ENCODE measurements around the gene COMMD9. TPM values are rescaled to one million over a fixed set of nuclear protein-coding genes. Genes with fewer than 3 reads are reported as not detected.
"Not testable (repeated sequence)": the region's sequence is repeated elsewhere in the genome, so short reads cannot be mapped to it uniquely, and the experiment has no call there.

COMMD9 gene
- 57.4 TPM for polyA plus RNA-seq
- long read RNA-seq, donor 1, transcript COMMD9-201 (6 exons, 2,954 nt), result major isoform, 10 of 14 reads
- long read RNA-seq, donor 1, partial matches to known transcripts, result 0 of 14 reads
- long read RNA-seq, donor 1, other reads (novel, unspliced or antisense), result 0 of 14 reads
- long read RNA-seq, donor 2, transcript COMMD9-201 (6 exons, 2,954 nt), result major isoform, 21 of 24 reads
- long read RNA-seq, donor 2, partial matches to known transcripts, result 0 of 24 reads
- long read RNA-seq, donor 2, other reads (novel, unspliced or antisense), result 0 of 24 reads
- long read RNA-seq, donor 3, result 0 reads
- long read RNA-seq, donor 4, partial matches to known transcripts, result 0 of 3 reads
- long read RNA-seq, donor 4, other reads (novel, unspliced or antisense), result 0 of 3 reads
- long read RNA-seq, donor 5, transcript COMMD9-201 (6 exons, 2,954 nt), result major isoform, 16 of 16 reads
- long read RNA-seq, donor 5, partial matches to known transcripts, result 0 of 16 reads
- long read RNA-seq, donor 5, other reads (novel, unspliced or antisense), result 0 of 16 reads
- long read RNA-seq, donor 6, transcript COMMD9-201 (6 exons, 2,954 nt), result major isoform, 18 of 18 reads
- long read RNA-seq, donor 6, partial matches to known transcripts, result 0 of 18 reads
- long read RNA-seq, donor 6, other reads (novel, unspliced or antisense), result 0 of 18 reads
- long read RNA-seq, donor 7, transcript COMMD9-201 (6 exons, 2,954 nt), result major isoform, 9 of 9 reads
- long read RNA-seq, donor 7, partial matches to known transcripts, result 0 of 9 reads
- long read RNA-seq, donor 7, other reads (novel, unspliced or antisense), result 0 of 9 reads
- long read RNA-seq, donor 8, transcript COMMD9-201 (6 exons, 2,954 nt), result major isoform, 29 of 33 reads
- long read RNA-seq, donor 8, partial matches to known transcripts, result 0 of 33 reads
- long read RNA-seq, donor 8, other reads (novel, unspliced or antisense), result 0 of 33 reads
- long read RNA-seq, donor 9, transcript COMMD9-201 (6 exons, 2,954 nt), result major isoform, 22 of 22 reads
- long read RNA-seq, donor 9, partial matches to known transcripts, result 0 of 22 reads
- long read RNA-seq, donor 9, other reads (novel, unspliced or antisense), result 0 of 22 reads
- long read RNA-seq, donor 10, transcript COMMD9-206 (5 exons, 881 nt), result minor isoform, 7 of 50 reads
- long read RNA-seq, donor 10, transcript COMMD9-201 (6 exons, 2,954 nt), result major isoform, 32 of 50 reads
- long read RNA-seq, donor 10, partial matches to known transcripts, result 9 of 50 reads
- long read RNA-seq, donor 10, other reads (novel, unspliced or antisense), result 0 of 50 reads
- long read RNA-seq, donor 11, transcript COMMD9-201 (6 exons, 2,954 nt), result major isoform, 14 of 15 reads
- long read RNA-seq, donor 11, partial matches to known transcripts, result 0 of 15 reads
- long read RNA-seq, donor 11, other reads (novel, unspliced or antisense), result 0 of 15 reads

GRCh38 chr11:36289226-36289852 is at the start of gene COMMD9:
Gene COMMD9 (minus strand): TSS chr11:36289424. CDS start chr11:36289412, 12 bp downstream.
- H3K36me3 ChIP-seq (ENCODE audit: control insufficient read depth, insufficient read depth, low read length), result no peaks in the 10 kb centered on the region
- no peaks in the 10 kb centered on the region for H3K9me3 ChIP-seq (ENCODE audit: control insufficient read depth, low read depth, low read length)
- H3K4me3 ChIP-seq (ENCODE audit: low read length), result peak within 1 kb of the TSS; percentile 74
- no CpG with 5 or more reads among the region's 31 CpGs for WGBS (ENCODE audit: insufficient coverage, low lambda C conversion rate)
- no peaks in the 10 kb centered on the region for H3K27me3 ChIP-seq (ENCODE audit: control insufficient read depth, insufficient read depth, low read length)
- no peaks in the 10 kb centered on the region for H3K4me1 ChIP-seq (ENCODE audit: control insufficient read depth, insufficient read depth, low read length)
- peak; percentile 94 to 96 for DNase-seq
- no peak within 1 kb of the TSS for H3K27ac ChIP-seq (ENCODE audit: low read length)

GRCh38 chr11:36333897-36334296 is 44.7 kb upstream of the COMMD9 start:
- Histone ChIP-seq H3K27me3 (ENCODE audit: control insufficient read depth, insufficient read depth, low read length) (no peaks in the 10 kb centered on the region), H3K4me1 (ENCODE audit: control insufficient read depth, insufficient read depth, low read length) (peaks cover 10% of the 10 kb centered on the region), H3K4me3 (ENCODE audit: low read length) (no peak overlapping the region), H3K36me3 (ENCODE audit: control insufficient read depth, insufficient read depth, low read length) (no peaks in the 10 kb centered on the region), H3K9me3 (ENCODE audit: control insufficient read depth, low read depth, low read length) (no peaks in the 10 kb centered on the region), H3K27ac (ENCODE audit: low read length) (no peak overlapping the region)
- no peak for DNase-seq
- WGBS (ENCODE audit: insufficient coverage, low lambda C conversion rate), result no CpG with 5 or more reads among the region's 2 CpGs

GRCh38 chr11:36333468-36333867 is 44.2 kb upstream of the COMMD9 start:
- Histone ChIP-seq H3K4me3 (ENCODE audit: low read length) (no peak overlapping the region), H3K27me3 (ENCODE audit: control insufficient read depth, insufficient read depth, low read length) (no peaks in the 10 kb centered on the region), H3K36me3 (ENCODE audit: control insufficient read depth, insufficient read depth, low read length) (no peaks in the 10 kb centered on the region), H3K27ac (ENCODE audit: low read length) (no peak overlapping the region), H3K9me3 (ENCODE audit: control insufficient read depth, low read depth, low read length) (no peaks in the 10 kb centered on the region), H3K4me1 (ENCODE audit: control insufficient read depth, insufficient read depth, low read length) (peaks cover 14% of the 10 kb centered on the region)
- no peak for DNase-seq
- WGBS (ENCODE audit: insufficient coverage, low lambda C conversion rate), result 80% methylated on average over 1 of the region's 1 CpG

- H3K4me3 ChIP-seq (ENCODE audit: low read length), result no peak overlapping the region
- no CpG with 5 or more reads among the region's 2 CpGs for WGBS (ENCODE audit: insufficient coverage, low lambda C conversion rate)
- H3K4me1 ChIP-seq (ENCODE audit: control insufficient read depth, insufficient read depth, low read length), result peaks cover 25% of the 10 kb centered on the region
- no peaks in the 10 kb centered on the region for H3K27me3 ChIP-seq (ENCODE audit: control insufficient read depth, insufficient read depth, low read length)
- H3K27ac ChIP-seq (ENCODE audit: low read length), result peak overlapping the region; percentile 53
- no peaks in the 10 kb centered on the region for H3K9me3 ChIP-seq (ENCODE audit: control insufficient read depth, low read depth, low read length)
- DNase-seq, result peak; percentile 29 to 77
- H3K36me3 ChIP-seq (ENCODE audit: control insufficient read depth, insufficient read depth, low read length), result no peaks in the 10 kb centered on the region
Observed at GRCh38 chr11:36330411-36330810, 41.2 kb upstream of the COMMD9 start.

- Histone ChIP-seq H3K4me3 (ENCODE audit: low read length) (no peak overlapping the region), H3K36me3 (ENCODE audit: control insufficient read depth, insufficient read depth, low read length) (no peaks in the 10 kb centered on the region), H3K27me3 (ENCODE audit: control insufficient read depth, insufficient read depth, low read length) (no peaks in the 10 kb centered on the region), H3K27ac (ENCODE audit: low read length) (peak overlapping the region; percentile 53), H3K9me3 (ENCODE audit: control insufficient read depth, low read depth, low read length) (no peaks in the 10 kb centered on the region), H3K4me1 (ENCODE audit: control insufficient read depth, insufficient read depth, low read length) (peaks cover 25% of the 10 kb centered on the region)
- peak in 1 of 2 donors; percentile 29 for DNase-seq
- 33% methylated on average over 1 of the region's 2 CpGs for WGBS (ENCODE audit: insufficient coverage, low lambda C conversion rate)
Observed at GRCh38 chr11:36328966-36329673, 39.9 kb upstream of the COMMD9 start.

GRCh38 chr11:36326524-36327419 is 37.5 kb upstream of the COMMD9 start:
- H3K4me1 ChIP-seq (ENCODE audit: control insufficient read depth, insufficient read depth, low read length), result peaks cover 25% of the 10 kb centered on the region
- DNase-seq, result no peak
- no CpG with 5 or more reads among the region's 3 CpGs for WGBS (ENCODE audit: insufficient coverage, low lambda C conversion rate)
- H3K9me3 ChIP-seq (ENCODE audit: control insufficient read depth, low read depth, low read length), result no peaks in the 10 kb centered on the region
- H3K4me3 ChIP-seq (ENCODE audit: low read length), result no peak overlapping the region
- H3K27me3 ChIP-seq (ENCODE audit: control insufficient read depth, insufficient read depth, low read length), result no peaks in the 10 kb centered on the region
- H3K36me3 ChIP-seq (ENCODE audit: control insufficient read depth, insufficient read depth, low read length), result no peaks in the 10 kb centered on the region
- peak overlapping the region; percentile 68 for H3K27ac ChIP-seq (ENCODE audit: low read length)

- WGBS (ENCODE audit: insufficient coverage, low lambda C conversion rate), result no CpG with 5 or more reads among the region's 5 CpGs
- H3K4me3 ChIP-seq (ENCODE audit: low read length); H3K9me3 ChIP-seq (ENCODE audit: control insufficient read depth, low read depth, low read length); H3K27me3 ChIP-seq (ENCODE audit: control insufficient read depth, insufficient read depth, low read length); DNase-seq; H3K36me3 ChIP-seq (ENCODE audit: control insufficient read depth, insufficient read depth, low read length); H3K27ac ChIP-seq (ENCODE audit: low read length): not testable (repeated sequence)
- H3K4me1 ChIP-seq (ENCODE audit: control insufficient read depth, insufficient read depth, low read length), result peaks cover 25% of the 10 kb centered on the region
Observed at GRCh38 chr11:36325403-36325802, 36.2 kb upstream of the COMMD9 start.

GRCh38 chr11:36324956-36325355 is 35.7 kb upstream of the COMMD9 start:
- WGBS (ENCODE audit: insufficient coverage, low lambda C conversion rate), result no CpG with 5 or more reads among the region's 15 CpGs
- DNase-seq; H3K27me3 ChIP-seq (ENCODE audit: control insufficient read depth, insufficient read depth, low read length); H3K9me3 ChIP-seq (ENCODE audit: control insufficient read depth, low read depth, low read length); H3K36me3 ChIP-seq (ENCODE audit: control insufficient read depth, insufficient read depth, low read length); H3K4me3 ChIP-seq (ENCODE audit: low read length); H3K27ac ChIP-seq (ENCODE audit: low read length): not testable (repeated sequence)
- peaks cover 23% of the 10 kb centered on the region for H3K4me1 ChIP-seq (ENCODE audit: control insufficient read depth, insufficient read depth, low read length)

Data from large intestine (tissue), 12 donors.